GM06990 (cell line): ENCODE results near the gene L3MBTL4.

Source experiments
- DNase-seq: peaks from one replicate; pipeline ENCODE4 v3.0.0-alpha.2; 2011; ENCODE audit not compliant: insufficient read length; ENCODE audit errors: extremely low read depth
- H3K27me3 ChIP-seq: replicated peaks from 2 replicates; pipeline ENCODE4 v1.6.0; 2011; ENCODE audit warnings: low read length; ENCODE audit not compliant: control insufficient read depth, insufficient read depth
- H3K36me3 ChIP-seq: 2 replicates; pipeline ENCODE4 v1.5.1; 2011; ENCODE audit warnings: low read length; ENCODE audit not compliant: control insufficient read depth, insufficient read depth
- H3K4me3 ChIP-seq: replicated peaks from 2 replicates; pipeline ENCODE4 v1.5.1; 2011; ENCODE audit warnings: low read depth, mild to moderate bottlenecking, control low read depth, low read length
- CTCF ChIP-seq: IDR thresholded peaks from 2 replicates; pipeline ENCODE4 v1.5.1; 2011; ENCODE audit warnings: low read length, control low read depth, mild to moderate bottlenecking, inconsistent platforms; ENCODE audit not compliant: insufficient read depth, poor library complexity, severe bottlenecking

L3MBTL4 gene

GRCh38 chr18:6010921-6011320 is 403.8 kb downstream of the L3MBTL4 start:
- no peak overlapping the region for H3K4me3 ChIP-seq
- H3K36me3 ChIP-seq = no peaks in the 10 kb centered on the region
- TF ChIP-seq CTCF = no peak
- DNase-seq = no peak
- H3K27me3 ChIP-seq = no peaks in the 10 kb centered on the region

GRCh38 chr18:6010284-6010683 is 404.4 kb downstream of the L3MBTL4 start:
- DNase-seq = no peak
- no peak for TF ChIP-seq CTCF
- Histone ChIP-seq H3K4me3 (no peak overlapping the region), H3K27me3 (no peaks in the 10 kb centered on the region), H3K36me3 (no peaks in the 10 kb centered on the region)

- H3K4me3 ChIP-seq = no peak overlapping the region
- DNase-seq = no peak
- TF ChIP-seq CTCF = no peak
- no peaks in the 10 kb centered on the region for H3K27me3 ChIP-seq
- H3K36me3 ChIP-seq = no peaks in the 10 kb centered on the region
These were observed 405.0 kb downstream of the L3MBTL4 start for GRCh38 chr18:6009756-6010155.

- peak; percentile 30 for DNase-seq
- no peak for TF ChIP-seq CTCF
- H3K4me3 ChIP-seq = no peak overlapping the region
- H3K36me3 ChIP-seq = no peaks in the 10 kb centered on the region
- H3K27me3 ChIP-seq = no peaks in the 10 kb centered on the region
These were observed 410.0 kb downstream of the L3MBTL4 start for GRCh38 chr18:6004683-6005082.

- Histone ChIP-seq H3K4me3 (no peak overlapping the region), H3K36me3 (no peaks in the 10 kb centered on the region), H3K27me3 (no peaks in the 10 kb centered on the region)
- no peak for TF ChIP-seq CTCF
- no peak for DNase-seq
These were observed 410.6 kb downstream of the L3MBTL4 start for GRCh38 chr18:6004119-6004518.

GRCh38 chr18:6001867-6002266 is 412.8 kb downstream of the L3MBTL4 start:
- no peaks in the 10 kb centered on the region for H3K27me3 ChIP-seq
- DNase-seq = no peak
- H3K4me3 ChIP-seq = no peak overlapping the region
- TF ChIP-seq CTCF = no peak
- H3K36me3 ChIP-seq = no peaks in the 10 kb centered on the region
